ENCODE data around the gene SPECC1L. TPM values are rescaled to one million over a fixed set of nuclear protein-coding genes. Genes with fewer than 3 reads are reported as not detected.

The SPECC1L gene
- total and polyA plus RNA-seq, 10 of the 15 experiments (the other 5 are each of a cell fraction or from before 2014, with no cell fraction given): 1.9 to 40.6 (median 19.1) TPM

- peak; percentile 64 for TF ChIP-seq IKZF1 (conservative IDR thresholded peaks at IDR 0.05)
- no peak for TF ChIP-seq ZBTB33 (IDR thresholded peaks at IDR 0.05)
- TF ChIP-seq DPF2 (IDR thresholded peaks at IDR 0.05): peak; percentile 58; the same call in 1 of the 2 replicates
These were observed 153.6 kb downstream of the SPECC1L start (continued) for GRCh38 chr22:24424001-24424900.

- Histone ChIP-seq H3K4me1 (ENCODE audit: control insufficient read depth, insufficient read depth, low read length) (peaks cover 32% of the 10 kb centered on the region), H3K9me3 (replicated peaks; ENCODE audit: control insufficient read depth, insufficient read depth, low read length) (no peaks in the 10 kb centered on the region), H3K27ac (ENCODE audit: control insufficient read depth, insufficient read depth) (no peak overlapping the region), H4K20me1 (ENCODE audit: control insufficient read depth, insufficient read depth) (no peaks in the 10 kb centered on the region), H3K36me3 (ENCODE audit: control insufficient read depth in 2 of 2, insufficient read depth in 2 of 2, low read length in 1 of 2) (no peaks in the 10 kb centered on the region; a peak in 1 of 4 replicates), H2AFZ (ENCODE audit: control insufficient read depth, low read depth, low read length) (no peak overlapping the region), H3K9ac (ENCODE audit: control insufficient read depth, insufficient read depth, low read length) (no peak overlapping the region), H3K4me2 (ENCODE audit: control insufficient read depth, insufficient read depth) (peak overlapping the region; percentile 32), H3K4me3 (peak overlapping the region; percentile 77; the same call in 1 of the 2 replicates), H3K27me3 (replicated peaks in 1 of 2; ENCODE audit: control insufficient read depth in 2 of 2, insufficient read depth in 2 of 2, low read length in 1 of 2) (no peaks in the 10 kb centered on the region), H3K79me2 (ENCODE audit: control insufficient read depth, insufficient read depth, low read length) (peaks cover 52% of the 10 kb centered on the region)
- no TSS peak for BruUV-seq (replicated peaks)
- POLR2A ChIA-PET: interaction anchor here (0.8 to 3.7 kb wide), 3 partner anchors 10 to 87 kb away, joined by 3 to 13 read pairs (median 6); no protein-coding TSS in a partner anchor
- FAIRE-seq: no peak
- no peak for DNase-seq (ENCODE audit: low read depth, low spot score)
- no peak for ATAC-seq
- SMC1A ChIA-PET (ENCODE audit: uncharacterized antibody, unreplicated experiment): interaction anchor here (1.0 to 8.9 kb wide), 12 partner anchors 11 to 105 kb away, joined by 3 to 48 read pairs (median 4); no protein-coding TSS in a partner anchor
- 98% methylated on average over 23 of the region's 32 CpGs for WGBS (ENCODE audit: insufficient coverage, insufficient replicate concordance, low lambda C conversion rate, missing lambda C conversion rate)
- TF ChIP-seq, protein P1, sequence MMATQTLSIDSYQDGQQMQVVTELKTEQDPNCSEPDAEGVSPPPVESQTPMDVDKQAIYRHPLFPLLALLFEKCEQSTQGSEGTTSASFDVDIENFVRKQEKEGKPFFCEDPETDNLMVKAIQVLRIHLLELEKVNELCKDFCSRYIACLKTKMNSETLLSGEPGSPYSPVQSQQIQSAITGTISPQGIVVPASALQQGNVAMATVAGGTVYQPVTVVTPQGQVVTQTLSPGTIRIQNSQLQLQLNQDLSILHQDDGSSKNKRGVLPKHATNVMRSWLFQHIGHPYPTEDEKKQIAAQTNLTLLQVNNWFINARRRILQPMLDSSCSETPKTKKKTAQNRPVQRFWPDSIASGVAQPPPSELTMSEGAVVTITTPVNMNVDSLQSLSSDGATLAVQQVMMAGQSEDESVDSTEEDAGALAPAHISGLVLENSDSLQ (IDR thresholded peaks at IDR 0.05): no peak
- TF ChIP-seq MLLT1 (IDR thresholded peaks at IDR 0.05): peak; percentile 97
- no peak for TF ChIP-seq RB1 (IDR thresholded peaks at IDR 0.05; ENCODE audit: borderline replicate concordance)
- no peak for TF ChIP-seq CBX5 (IDR thresholded peaks at IDR 0.05; ENCODE audit: low read depth)
- TF ChIP-seq ZNF384 (IDR thresholded peaks at IDR 0.05; ENCODE audit: borderline replicate concordance, low read depth, low read length): no peak
- TF ChIP-seq RUNX3 (IDR thresholded peaks at IDR 0.05; ENCODE audit: low read length): no peak
- RAD21 ChIA-PET (ENCODE audit: unreplicated experiment): interaction anchor here (0.6 to 10.4 kb wide), 9 partner anchors 8 to 97 kb away, joined by 3 to 107 read pairs (median 5); no protein-coding TSS in a partner anchor
- in situ Hi-C loops (cut with MboI) (no loop called here), intact Hi-C loops (cut with micrococcal nuclease; ENCODE audit: unreplicated experiment) (loop anchor here (1.0 kb wide), 2 partner anchors 78 to 100 kb away; no protein-coding TSS in a partner anchor)
- CTCF ChIA-PET: interaction anchor here (0.8 to 19.9 kb wide), 10 partner anchors 9 to 99 kb away, joined by 3 to 332 read pairs (median 8); no protein-coding TSS in a partner anchor
These were observed 154.5 kb downstream of the SPECC1L start for GRCh38 chr22:24424901-24425775.
